ENCODE measurements around the gene CD9. TPM values are rescaled to one million over a fixed set of nuclear protein-coding genes. Genes with fewer than 3 reads are reported as not detected.

CD9 gene
- total RNA-seq, 1 experiment from 2014 or later: 274 TPM

- H3K4me3 ChIP-seq (ENCODE audit: insufficient read depth, low read depth, low read length): no peak overlapping the region
- no peak for DNase-seq
Observed at GRCh38 chr12:6272300-6273204, 72.4 kb downstream of the CD9 start.

GRCh38 chr12:6273205-6273540 lies 73.0 kb downstream of the CD9 start:
- no peaks in the 10 kb centered on the region for H3K36me3 ChIP-seq (replicated peaks; ENCODE audit: control insufficient read depth, insufficient read depth, low read length)

More at GRCh38 chr12:6272300-6273204, 72.4 kb downstream of the CD9 start:
- Histone ChIP-seq H3K36me3 (replicated peaks; ENCODE audit: control insufficient read depth, insufficient read depth, low read length) (no peaks in the 10 kb centered on the region), H3K27me3 (ENCODE audit: control insufficient read depth, insufficient read depth, low read length) (no peaks in the 10 kb centered on the region)

GRCh38 chr12:6273541-6274230 lies 73.5 kb downstream of the CD9 start:
- no peaks in the 10 kb centered on the region for H3K27me3 ChIP-seq (ENCODE audit: control insufficient read depth, insufficient read depth, low read length)
- H3K36me3 ChIP-seq (replicated peaks; ENCODE audit: control insufficient read depth, insufficient read depth, low read length): no peaks in the 10 kb centered on the region
- H3K4me3 ChIP-seq (ENCODE audit: insufficient read depth, low read depth, low read length): no peak overlapping the region
- DNase-seq: peak; percentile 73

More at GRCh38 chr12:6273205-6273540, 73.0 kb downstream of the CD9 start:
- no peak overlapping the region for H3K4me3 ChIP-seq (ENCODE audit: insufficient read depth, low read depth, low read length)
- no peak for DNase-seq
- H3K27me3 ChIP-seq (ENCODE audit: control insufficient read depth, insufficient read depth, low read length): no peaks in the 10 kb centered on the region

- Histone ChIP-seq H3K36me3 (replicated peaks; ENCODE audit: control insufficient read depth, insufficient read depth, low read length) (no peaks in the 10 kb centered on the region), H3K27me3 (ENCODE audit: control insufficient read depth, insufficient read depth, low read length) (no peaks in the 10 kb centered on the region), H3K4me3 (ENCODE audit: insufficient read depth, low read depth, low read length) (no peak overlapping the region)
- peak; percentile 61 for DNase-seq
Observed at GRCh38 chr12:6274231-6275221, 74.3 kb downstream of the CD9 start.

- H3K4me3 ChIP-seq (ENCODE audit: insufficient read depth, low read depth, low read length): no peak overlapping the region
- H3K36me3 ChIP-seq (replicated peaks; ENCODE audit: control insufficient read depth, insufficient read depth, low read length): no peaks in the 10 kb centered on the region
- no peaks in the 10 kb centered on the region for H3K27me3 ChIP-seq (ENCODE audit: control insufficient read depth, insufficient read depth, low read length)
- DNase-seq: no peak
Observed at GRCh38 chr12:6275928-6276887, 76.0 kb downstream of the CD9 start.

- H3K4me3 ChIP-seq (ENCODE audit: insufficient read depth, low read depth, low read length): no peak overlapping the region
- no peaks in the 10 kb centered on the region for H3K36me3 ChIP-seq (replicated peaks; ENCODE audit: control insufficient read depth, insufficient read depth, low read length)
- DNase-seq: peak; percentile 72
- no peaks in the 10 kb centered on the region for H3K27me3 ChIP-seq (ENCODE audit: control insufficient read depth, insufficient read depth, low read length)
Observed at GRCh38 chr12:6276956-6277620, 76.9 kb downstream of the CD9 start.

GRCh38 chr12:6277982-6278438 lies 77.8 kb downstream of the CD9 start:
- Histone ChIP-seq H3K27me3 (ENCODE audit: control insufficient read depth, insufficient read depth, low read length) (no peaks in the 10 kb centered on the region), H3K36me3 (replicated peaks; ENCODE audit: control insufficient read depth, insufficient read depth, low read length) (no peaks in the 10 kb centered on the region), H3K4me3 (ENCODE audit: insufficient read depth, low read depth, low read length) (peak overlapping the region; percentile 42)
- no peak for DNase-seq

- no peaks in the 10 kb centered on the region for H3K36me3 ChIP-seq (replicated peaks; ENCODE audit: control insufficient read depth, insufficient read depth, low read length)
- H3K4me3 ChIP-seq (ENCODE audit: insufficient read depth, low read depth, low read length): peak overlapping the region; percentile 42
- DNase-seq: peak; percentile 98
- no peaks in the 10 kb centered on the region for H3K27me3 ChIP-seq (ENCODE audit: control insufficient read depth, insufficient read depth, low read length)
Observed at GRCh38 chr12:6278439-6279255, 78.4 kb downstream of the CD9 start.

GRCh38 chr12:6279256-6279628 lies 79.0 kb downstream of the CD9 start:
- no peaks in the 10 kb centered on the region for H3K27me3 ChIP-seq (ENCODE audit: control insufficient read depth, insufficient read depth, low read length)
- no peak for DNase-seq
- no peak overlapping the region for H3K4me3 ChIP-seq (ENCODE audit: insufficient read depth, low read depth, low read length)
- no peaks in the 10 kb centered on the region for H3K36me3 ChIP-seq (replicated peaks; ENCODE audit: control insufficient read depth, insufficient read depth, low read length)

- DNase-seq: peak; percentile 40
Observed at GRCh38 chr12:6279631-6280030, 79.4 kb downstream of the CD9 start.

GRCh38 chr12:6280053-6280469 lies 79.9 kb downstream of the CD9 start:
- no peaks in the 10 kb centered on the region for H3K36me3 ChIP-seq (replicated peaks; ENCODE audit: control insufficient read depth, insufficient read depth, low read length)
- no peak overlapping the region for H3K4me3 ChIP-seq (ENCODE audit: insufficient read depth, low read depth, low read length)
- no peaks in the 10 kb centered on the region for H3K27me3 ChIP-seq (ENCODE audit: control insufficient read depth, insufficient read depth, low read length)
- no peak for DNase-seq

More at GRCh38 chr12:6279631-6280030, 79.4 kb downstream of the CD9 start:
- H3K36me3 ChIP-seq (replicated peaks; ENCODE audit: control insufficient read depth, insufficient read depth, low read length): no peaks in the 10 kb centered on the region
- H3K27me3 ChIP-seq (ENCODE audit: control insufficient read depth, insufficient read depth, low read length): no peaks in the 10 kb centered on the region
- H3K4me3 ChIP-seq (ENCODE audit: insufficient read depth, low read depth, low read length): no peak overlapping the region

GRCh38 chr12:6280672-6281071 lies 80.5 kb downstream of the CD9 start:
- peak; percentile 20 for DNase-seq
- Histone ChIP-seq H3K36me3 (replicated peaks; ENCODE audit: control insufficient read depth, insufficient read depth, low read length) (no peaks in the 10 kb centered on the region), H3K4me3 (ENCODE audit: insufficient read depth, low read depth, low read length) (no peak overlapping the region), H3K27me3 (ENCODE audit: control insufficient read depth, insufficient read depth, low read length) (no peaks in the 10 kb centered on the region)
